Activated T-helper 1 cell treated with anti-CD3 and anti-CD28 coated beads, Interleukin-12 subunit alpha, Interleukin-12 subunit beta, Interleukin-2, Interleukin-4 antibody, amounts not matched to agents 30 ng/mL and 10 ng/mL and 1 ng/mL, durations not matched to agents 14 hours and 24 hours and 36 hours (primary cell): Measurements from ENCODE around the gene DCUN1D1. TPM values are rescaled to one million over a fixed set of nuclear protein-coding genes. Genes with fewer than 3 reads are reported as not detected.

Experiments used
- DNase-seq: peaks from one replicate; pipeline ENCODE4 v3.0.0; 2021; ENCODE audit warnings: low spot score
- H3K27ac Mint-ChIP-seq: one replicate; pipeline ENCODE4 v1.8.0; 2021; ENCODE audit warnings: mild to moderate bottlenecking, mixed read lengths
- H3K27me3 Mint-ChIP-seq: one replicate; pipeline ENCODE4 v1.8.0; 2022; ENCODE audit warnings: mild to moderate bottlenecking, moderate library complexity, mixed read lengths; ENCODE audit not compliant: insufficient read depth
- H3K36me3 Mint-ChIP-seq: one replicate; pipeline ENCODE4 v1.8.0; 2021; ENCODE audit warnings: low read depth, mixed read lengths
- H3K4me1 Mint-ChIP-seq: one replicate; pipeline ENCODE4 v1.8.0; 2021; ENCODE audit warnings: low read depth, mixed read lengths
- H3K4me3 Mint-ChIP-seq: one replicate; pipeline ENCODE4 v1.8.0; 2021; ENCODE audit warnings: mild to moderate bottlenecking, moderate library complexity, mixed read lengths
- H3K9me3 Mint-ChIP-seq: one replicate; pipeline ENCODE4 v1.8.0; 2021; ENCODE audit warnings: mixed read lengths
- intact Hi-C: fragments of 100-400 bp; cut with micrococcal nuclease; formaldehyde crosslinking; loops from one replicate; pipeline ENCODE4 v1.15.1; 2024
- total RNA-seq: library from RNA; stranded (reverse); gene quantifications from 2 replicates; pipeline ENCODE4 v1.2.3, GENCODE V29; 2022

Gene DCUN1D1
- total RNA-seq, 1 donor from 2014 or later: 63.2 TPM

- no peak for DNase-seq
- intact Hi-C loops: no loop called here
- Mint-ChIP-seq H3K27me3 (no peaks in the 10 kb centered on the region), H3K36me3 (peaks cover 42% of the 10 kb centered on the region), H3K27ac (no peak overlapping the region), H3K9me3 (no peaks in the 10 kb centered on the region), H3K4me3 (no peak overlapping the region), H3K4me1 (peaks cover 11% of the 10 kb centered on the region)
These were observed 32.5 kb downstream of the DCUN1D1 start for GRCh38 chr3:182947888-182948287.

GRCh38 chr3:182941719-182942118, 38.6 kb downstream of the DCUN1D1 start:
- Mint-ChIP-seq H3K4me3 (no peak overlapping the region), H3K36me3 (peaks cover 22% of the 10 kb centered on the region), H3K9me3 (no peaks in the 10 kb centered on the region), H3K4me1 (peaks cover 9% of the 10 kb centered on the region), H3K27ac (no peak overlapping the region), H3K27me3 (no peaks in the 10 kb centered on the region)
- intact Hi-C loops: no loop called here
- no peak for DNase-seq

GRCh38 chr3:182940266-182940808, 40.0 kb downstream of the DCUN1D1 start:
- Mint-ChIP-seq H3K27ac (no peak overlapping the region), H3K9me3 (no peaks in the 10 kb centered on the region), H3K4me3 (no peak overlapping the region), H3K4me1 (peaks cover 20% of the 10 kb centered on the region), H3K36me3 (peaks cover 13% of the 10 kb centered on the region), H3K27me3 (no peaks in the 10 kb centered on the region)
- no peak for DNase-seq
- intact Hi-C loops: no loop called here

- Mint-ChIP-seq H3K36me3 (peaks cover 8% of the 10 kb centered on the region), H3K4me1 (peaks cover 21% of the 10 kb centered on the region), H3K4me3 (no peak overlapping the region), H3K27ac (no peak overlapping the region), H3K9me3 (peaks cover 4% of the 10 kb centered on the region), H3K27me3 (no peaks in the 10 kb centered on the region)
- intact Hi-C loops: no loop called here
- no peak for DNase-seq
These were observed 42.9 kb downstream of the DCUN1D1 start for GRCh38 chr3:182937293-182938051.

- H3K27me3 Mint-ChIP-seq: no peaks in the 10 kb centered on the region
- H3K4me3 Mint-ChIP-seq: no peak overlapping the region
- no peak overlapping the region for H3K27ac Mint-ChIP-seq
- DNase-seq: no peak
- peaks cover 12% of the 10 kb centered on the region for H3K36me3 Mint-ChIP-seq
- peaks cover 21% of the 10 kb centered on the region for H3K4me1 Mint-ChIP-seq
- intact Hi-C loops: no loop called here
- peaks cover 8% of the 10 kb centered on the region for H3K9me3 Mint-ChIP-seq
These were observed 43.4 kb downstream of the DCUN1D1 start for GRCh38 chr3:182936918-182937285.

- intact Hi-C loops: no loop called here
- Mint-ChIP-seq H3K9me3 (peaks cover 8% of the 10 kb centered on the region), H3K36me3 (peaks cover 13% of the 10 kb centered on the region), H3K4me3 (no peak overlapping the region), H3K4me1 (peaks cover 21% of the 10 kb centered on the region), H3K27me3 (no peaks in the 10 kb centered on the region), H3K27ac (no peak overlapping the region)
- DNase-seq: no peak
These were observed 44.0 kb downstream of the DCUN1D1 start for GRCh38 chr3:182936239-182936917.

GRCh38 chr3:182935803-182936202, 44.5 kb downstream of the DCUN1D1 start:
- no peak overlapping the region for H3K4me3 Mint-ChIP-seq
- no peak for DNase-seq
- H3K27ac Mint-ChIP-seq: no peak overlapping the region
- no peaks in the 10 kb centered on the region for H3K27me3 Mint-ChIP-seq
- peaks cover 8% of the 10 kb centered on the region for H3K9me3 Mint-ChIP-seq
- H3K4me1 Mint-ChIP-seq: peaks cover 20% of the 10 kb centered on the region
- H3K36me3 Mint-ChIP-seq: peaks cover 13% of the 10 kb centered on the region
- intact Hi-C loops: no loop called here

GRCh38 chr3:182925944-182926337, 54.4 kb downstream of the DCUN1D1 start:
- intact Hi-C loops: no loop called here
- Mint-ChIP-seq H3K4me1 (peaks cover 9% of the 10 kb centered on the region), H3K27me3 (no peaks in the 10 kb centered on the region), H3K9me3 (peaks cover 3% of the 10 kb centered on the region), H3K36me3 (peaks cover 30% of the 10 kb centered on the region), H3K4me3 (no peak overlapping the region), H3K27ac (no peak overlapping the region)
- DNase-seq: no peak

- intact Hi-C loops: no loop called here
- Mint-ChIP-seq H3K36me3 (peaks cover 30% of the 10 kb centered on the region), H3K9me3 (peaks cover 3% of the 10 kb centered on the region), H3K27me3 (no peaks in the 10 kb centered on the region), H3K4me1 (peaks cover 9% of the 10 kb centered on the region), H3K27ac (no peak overlapping the region), H3K4me3 (no peak overlapping the region)
- no peak for DNase-seq
These were observed 54.9 kb downstream of the DCUN1D1 start for GRCh38 chr3:182925330-182925943.

GRCh38 chr3:182921665-182922355, 58.5 kb downstream of the DCUN1D1 start:
- H3K36me3 Mint-ChIP-seq: peaks cover 17% of the 10 kb centered on the region
- no peaks in the 10 kb centered on the region for H3K9me3 Mint-ChIP-seq
- no peak overlapping the region for H3K4me3 Mint-ChIP-seq
- intact Hi-C loops: no loop called here
- H3K27ac Mint-ChIP-seq: no peak overlapping the region
- no peak for DNase-seq
- H3K27me3 Mint-ChIP-seq: no peaks in the 10 kb centered on the region
- no peaks in the 10 kb centered on the region for H3K4me1 Mint-ChIP-seq

GRCh38 chr3:182920515-182921084, 59.7 kb downstream of the DCUN1D1 start:
- no peaks in the 10 kb centered on the region for H3K27me3 Mint-ChIP-seq

GRCh38 chr3:182919866-182920357, 60.4 kb downstream of the DCUN1D1 start:
- Mint-ChIP-seq H3K27ac (no peak overlapping the region), H3K4me3 (no peak overlapping the region), H3K4me1 (peaks cover under 1% of the 10 kb centered on the region), H3K9me3 (no peaks in the 10 kb centered on the region), H3K27me3 (no peaks in the 10 kb centered on the region), H3K36me3 (peaks cover 12% of the 10 kb centered on the region)
- intact Hi-C loops: no loop called here
- no peak for DNase-seq

More at GRCh38 chr3:182920515-182921084, 59.7 kb downstream of the DCUN1D1 start:
- Mint-ChIP-seq H3K4me3 (no peak overlapping the region), H3K9me3 (no peaks in the 10 kb centered on the region), H3K36me3 (peaks cover 12% of the 10 kb centered on the region), H3K4me1 (no peaks in the 10 kb centered on the region), H3K27ac (no peak overlapping the region)
- intact Hi-C loops: no loop called here
- DNase-seq: no peak
